ENCODE results near the gene DMRT2.

The DMRT2 gene

GRCh38 chr9:1047591-1048230 is 2.4 kb upstream of the DMRT2 start:
- H3K4me1 ChIP-seq (ENCODE audit: control insufficient read depth, low read length): no peaks in the 10 kb centered on the region

GRCh38 chr9:1048231-1048619 is 1.9 kb upstream of the DMRT2 start:
- no peaks in the 10 kb centered on the region for H3F3A ChIP-seq (ENCODE audit: control insufficient read depth, insufficient read depth)
- no peaks in the 10 kb centered on the region for H4K20me1 ChIP-seq (ENCODE audit: control insufficient read depth, insufficient read depth, low read depth, low read length)
- H3K4me3 ChIP-seq (ENCODE audit: low read length): no peak overlapping the region
- peaks cover 8% of the 10 kb centered on the region for H3K27me3 ChIP-seq (ENCODE audit: control insufficient read depth, low read length)
- H3K9me2 ChIP-seq (replicated peaks; ENCODE audit: control insufficient read depth, low read length): no peaks in the 10 kb centered on the region
- H3K4me2 ChIP-seq (ENCODE audit: low read length): peak overlapping the region; percentile 27; the same call in 1 of the 2 replicates
- no peaks in the 10 kb centered on the region for H3K79me2 ChIP-seq (ENCODE audit: control insufficient read depth, low read length)
- TF ChIP-seq CTCF (IDR thresholded peaks at IDR 0.05; ENCODE audit: low read depth, low read length, poor library complexity, severe bottlenecking) (no peak), EZH2phosphoT487 (IDR thresholded peaks at IDR 0.05; ENCODE audit: borderline replicate concordance, low read length) (no peak)
- H3K9me3 ChIP-seq (ENCODE audit: control insufficient read depth, insufficient read depth, low read length): no peaks in the 10 kb centered on the region; the same call in 1 of the 2 replicates
- H3K27ac ChIP-seq (ENCODE audit: low read depth, low read length): no peak overlapping the region
- no peaks in the 10 kb centered on the region for H3K36me3 ChIP-seq (ENCODE audit: control insufficient read depth, low read length)
- no peaks in the 10 kb centered on the region for H3K4me1 ChIP-seq (ENCODE audit: control insufficient read depth, low read length)

More at GRCh38 chr9:1047591-1048230, 2.4 kb upstream of the DMRT2 start:
- H3K4me3 ChIP-seq (ENCODE audit: low read length): no peak overlapping the region; the same call in 1 of the 2 replicates
- no peaks in the 10 kb centered on the region; the same call in 1 of the 2 replicates for H3K9me3 ChIP-seq (ENCODE audit: control insufficient read depth, insufficient read depth, low read length)
- peak overlapping the region; percentile 27; the same call in 1 of the 2 replicates for H3K4me2 ChIP-seq (ENCODE audit: low read length)
- no peak overlapping the region for H3K27ac ChIP-seq (ENCODE audit: low read depth, low read length)
- no peaks in the 10 kb centered on the region for H3K9me2 ChIP-seq (replicated peaks; ENCODE audit: control insufficient read depth, low read length)
- no peaks in the 10 kb centered on the region for H3K36me3 ChIP-seq (ENCODE audit: control insufficient read depth, low read length)
- no peaks in the 10 kb centered on the region for H3K79me2 ChIP-seq (ENCODE audit: control insufficient read depth, low read length)
- TF ChIP-seq CTCF (IDR thresholded peaks at IDR 0.05; ENCODE audit: low read depth, low read length, poor library complexity, severe bottlenecking): no peak
- no peak for TF ChIP-seq EZH2phosphoT487 (IDR thresholded peaks at IDR 0.05; ENCODE audit: borderline replicate concordance, low read length)
- no peaks in the 10 kb centered on the region for H3F3A ChIP-seq (ENCODE audit: control insufficient read depth, insufficient read depth)
- peaks cover 8% of the 10 kb centered on the region for H3K27me3 ChIP-seq (ENCODE audit: control insufficient read depth, low read length)
- H4K20me1 ChIP-seq (ENCODE audit: control insufficient read depth, insufficient read depth, low read depth, low read length): no peaks in the 10 kb centered on the region

- Histone ChIP-seq H3F3A (ENCODE audit: control insufficient read depth, insufficient read depth) (no peaks in the 10 kb centered on the region), H3K4me3 (ENCODE audit: low read length) (no peak overlapping the region), H3K27me3 (ENCODE audit: control insufficient read depth, low read length) (peaks cover 8% of the 10 kb centered on the region), H3K36me3 (ENCODE audit: control insufficient read depth, low read length) (no peaks in the 10 kb centered on the region), H3K9me3 (ENCODE audit: control insufficient read depth, insufficient read depth, low read length) (no peaks in the 10 kb centered on the region; the same call in 1 of the 2 replicates), H3K27ac (ENCODE audit: low read depth, low read length) (no peak overlapping the region), H3K4me1 (ENCODE audit: control insufficient read depth, low read length) (no peaks in the 10 kb centered on the region), H3K9me2 (replicated peaks; ENCODE audit: control insufficient read depth, low read length) (no peaks in the 10 kb centered on the region), H3K4me2 (ENCODE audit: low read length) (no peak overlapping the region), H4K20me1 (ENCODE audit: control insufficient read depth, insufficient read depth, low read depth, low read length) (no peaks in the 10 kb centered on the region), H3K79me2 (ENCODE audit: control insufficient read depth, low read length) (no peaks in the 10 kb centered on the region)
- no peak for TF ChIP-seq EZH2phosphoT487 (IDR thresholded peaks at IDR 0.05; ENCODE audit: borderline replicate concordance, low read length)
- no peak for TF ChIP-seq CTCF (IDR thresholded peaks at IDR 0.05; ENCODE audit: low read depth, low read length, poor library complexity, severe bottlenecking)
Observed at GRCh38 chr9:1048811-1049210, 1.3 kb upstream of the DMRT2 start.

Measured in DOHH2 (cell line).